HG02610 (cell line): ENCODE data around the gene ETV3.

Experiments
- ATAC-seq: cut with Tn5 transposase; IDR thresholded peaks from one replicate; pipeline ENCODE4 v1.9.1; 2021; ENCODE audit warnings: mild to moderate bottlenecking, moderate library complexity; ENCODE audit not compliant: unreplicated experiment

The ETV3 gene

GRCh38 chr1:157095091-157095490 lies 43.1 kb downstream of the ETV3 start:
- no peak for ATAC-seq

- no peak for ATAC-seq
These were observed 45.4 kb downstream of the ETV3 start for GRCh38 chr1:157092831-157093230.

- no peak for ATAC-seq
These were observed 46.4 kb downstream of the ETV3 start for GRCh38 chr1:157091668-157092273.

GRCh38 chr1:157091186-157091585 lies 47.0 kb downstream of the ETV3 start:
- ATAC-seq, result no peak

- no peak for ATAC-seq
These were observed 47.4 kb downstream of the ETV3 start for GRCh38 chr1:157090771-157091170.

- ATAC-seq, result no peak
These were observed 48.0 kb downstream of the ETV3 start for GRCh38 chr1:157090196-157090647.

- no peak for ATAC-seq
These were observed 48.4 kb downstream of the ETV3 start for GRCh38 chr1:157089789-157090188.

GRCh38 chr1:157088607-157089006 lies 49.6 kb downstream of the ETV3 start:
- ATAC-seq, result no peak

- no peak for ATAC-seq
These were observed 51.2 kb downstream of the ETV3 start for GRCh38 chr1:157087030-157087429.

GRCh38 chr1:157086299-157086698 lies 51.9 kb downstream of the ETV3 start:
- ATAC-seq, result no peak

- ATAC-seq, result no peak
These were observed 52.8 kb downstream of the ETV3 start for GRCh38 chr1:157085421-157085820.

- no peak for ATAC-seq
These were observed 53.5 kb downstream of the ETV3 start for GRCh38 chr1:157084720-157085119.

GRCh38 chr1:157081707-157082106 lies 56.5 kb downstream of the ETV3 start:
- no peak for ATAC-seq

GRCh38 chr1:157080714-157081113 lies 57.5 kb downstream of the ETV3 start:
- no peak for ATAC-seq

- ATAC-seq, result no peak
These were observed 60.8 kb downstream of the ETV3 start for GRCh38 chr1:157077394-157077793.

GRCh38 chr1:157073944-157074685 lies 64.1 kb downstream of the ETV3 start:
- ATAC-seq, result no peak
